ENCODE data around the gene MLST8. TPM values are rescaled to one million over a fixed set of nuclear protein-coding genes. Genes with fewer than 3 reads are reported as not detected.

Gene MLST8
- total RNA-seq, 1 donor: 30.8 TPM

GRCh38 chr16:2207872-2208271 lies 2.6 kb downstream of the MLST8 start:
- no peak for TF ChIP-seq CTCF (IDR thresholded peaks at IDR 0.05; ENCODE audit: extremely low read depth, low read depth, low read length)

GRCh38 chr16:2208308-2208707 lies 3.1 kb downstream of the MLST8 start:
- no peak overlapping the region for H3K4me3 ChIP-seq (ENCODE audit: insufficient read depth, low read length)
- no peaks in the 10 kb centered on the region for H3K9me3 ChIP-seq (ENCODE audit: low read depth, low read length)
- no peak overlapping the region for H2AFZ ChIP-seq (ENCODE audit: low read length)
- no peak for DNase-seq (ENCODE audit: insufficient read length, low spot score, missing footprints)
- no peaks in the 10 kb centered on the region for H4K20me1 ChIP-seq (ENCODE audit: insufficient read depth, low read length)
- H3K27me3 ChIP-seq (ENCODE audit: insufficient read depth, low read length): no peaks in the 10 kb centered on the region
- H3K4me1 ChIP-seq (ENCODE audit: insufficient read depth, low read length): peaks cover 23% of the 10 kb centered on the region
- peaks cover 20% of the 10 kb centered on the region for H3K36me3 ChIP-seq (ENCODE audit: insufficient read depth, low read length)
- peaks cover 41% of the 10 kb centered on the region for H3K79me2 ChIP-seq (ENCODE audit: insufficient read depth, low read length)
- no peak overlapping the region for H3K4me2 ChIP-seq (ENCODE audit: insufficient read depth, low read length)
- no peak for TF ChIP-seq CTCF (IDR thresholded peaks at IDR 0.05; ENCODE audit: extremely low read depth, low read depth, low read length)
- H3K27ac ChIP-seq (ENCODE audit: low read depth, low read length): no peak overlapping the region

More at GRCh38 chr16:2207872-2208271, 2.6 kb downstream of the MLST8 start:
- Histone ChIP-seq H4K20me1 (ENCODE audit: insufficient read depth, low read length) (no peaks in the 10 kb centered on the region), H3K36me3 (ENCODE audit: insufficient read depth, low read length) (peaks cover 20% of the 10 kb centered on the region), H3K4me2 (ENCODE audit: insufficient read depth, low read length) (no peak overlapping the region), H3K79me2 (ENCODE audit: insufficient read depth, low read length) (peaks cover 36% of the 10 kb centered on the region), H3K27ac (ENCODE audit: low read depth, low read length) (no peak overlapping the region), H3K9me3 (ENCODE audit: low read depth, low read length) (no peaks in the 10 kb centered on the region), H2AFZ (ENCODE audit: low read length) (no peak overlapping the region), H3K4me3 (ENCODE audit: insufficient read depth, low read length) (no peak overlapping the region), H3K4me1 (ENCODE audit: insufficient read depth, low read length) (peaks cover 19% of the 10 kb centered on the region), H3K27me3 (ENCODE audit: insufficient read depth, low read length) (no peaks in the 10 kb centered on the region)
- no peak for DNase-seq (ENCODE audit: insufficient read length, low spot score, missing footprints)

GRCh38 chr16:2208772-2209171 lies 3.5 kb downstream of the MLST8 start:
- Histone ChIP-seq H3K36me3 (ENCODE audit: insufficient read depth, low read length) (peaks cover 20% of the 10 kb centered on the region), H3K79me2 (ENCODE audit: insufficient read depth, low read length) (peaks cover 46% of the 10 kb centered on the region)

More at GRCh38 chr16:2208772-2209171, 3.5 kb downstream of the MLST8 start:
- DNase-seq (ENCODE audit: insufficient read length, low spot score, missing footprints): no peak
- Histone ChIP-seq H3K4me3 (ENCODE audit: insufficient read depth, low read length) (no peak overlapping the region), H3K27ac (ENCODE audit: low read depth, low read length) (no peak overlapping the region), H3K9me3 (ENCODE audit: low read depth, low read length) (no peaks in the 10 kb centered on the region), H3K4me2 (ENCODE audit: insufficient read depth, low read length) (no peak overlapping the region), H4K20me1 (ENCODE audit: insufficient read depth, low read length) (no peaks in the 10 kb centered on the region), H2AFZ (ENCODE audit: low read length) (no peak overlapping the region), H3K4me1 (ENCODE audit: insufficient read depth, low read length) (peaks cover 28% of the 10 kb centered on the region), H3K27me3 (ENCODE audit: insufficient read depth, low read length) (no peaks in the 10 kb centered on the region)
- no peak for TF ChIP-seq CTCF (IDR thresholded peaks at IDR 0.05; ENCODE audit: extremely low read depth, low read depth, low read length)

All from osteoblast (primary cell).